Upper lobe of right lung (tissue), 1 donor: ENCODE results near the gene DAGLB. TPM values are rescaled to one million over a fixed set of nuclear protein-coding genes. Genes with fewer than 3 reads are reported as not detected.
"Not testable (repeated sequence)": the region's sequence is repeated elsewhere in the genome, so short reads cannot be mapped to it uniquely, and the experiment has no call there.

ENCODE experiments used
- ATAC-seq: fragments of 200-7000 bp; cut with Tn5 transposase; one replicate; pipeline ENCODE4 v1.9.1; 2020; ENCODE audit warnings: mild to moderate bottlenecking, moderate library complexity
- DNase-seq: peaks from one replicate; pipeline ENCODE4 v3.0.0-alpha.2; 2020
- H3K27ac ChIP-seq: fragments of 200-600 bp; one replicate; pipeline ENCODE4 v1.8.0; 2022
- H3K27me3 ChIP-seq: fragments of 200-600 bp; one replicate; pipeline ENCODE4 v1.8.0; 2022; ENCODE audit warnings: mild to moderate bottlenecking
- H3K36me3 ChIP-seq: fragments of 200-600 bp; one replicate; pipeline ENCODE4 v1.8.0; 2022
- H3K4me1 ChIP-seq: fragments of 200-600 bp; one replicate; pipeline ENCODE4 v1.8.0; 2022
- H3K4me3 ChIP-seq: fragments of 200-600 bp; one replicate; pipeline ENCODE4 v1.8.0; 2022; ENCODE audit warnings: mild to moderate bottlenecking
- H3K9me3 ChIP-seq: fragments of 200-600 bp; one replicate; pipeline ENCODE4 v1.8.0; 2022
- intact Hi-C: fragments of 100-400 bp; cut with DNase I; formaldehyde crosslinking; loops from one replicate; pipeline ENCODE4 v1.11.0; 2022
- total RNA-seq: library from RNA; stranded (reverse); fragmentation: NEBNext Ultra II Directional; extraction: Animal tissue kit (Norgen Biotek cat#: 25700); gene quantifications from one replicate; pipeline ENCODE4 v1.2.1, GENCODE V29; 2021
- TF ChIP-seq, protein P1 (sequence below): fragments of 200-600 bp; IDR thresholded peaks from one replicate; pipeline ENCODE4 v1.8.0; 2022; ENCODE audit warnings: antibody characterized with exemption
- donor health status: DM: no; HTN: yes; CAD: no; lungs with severe emphysema.

The DAGLB gene
- total RNA-seq, 1 donor from 2014 or later = 34.7 TPM

DNA sequence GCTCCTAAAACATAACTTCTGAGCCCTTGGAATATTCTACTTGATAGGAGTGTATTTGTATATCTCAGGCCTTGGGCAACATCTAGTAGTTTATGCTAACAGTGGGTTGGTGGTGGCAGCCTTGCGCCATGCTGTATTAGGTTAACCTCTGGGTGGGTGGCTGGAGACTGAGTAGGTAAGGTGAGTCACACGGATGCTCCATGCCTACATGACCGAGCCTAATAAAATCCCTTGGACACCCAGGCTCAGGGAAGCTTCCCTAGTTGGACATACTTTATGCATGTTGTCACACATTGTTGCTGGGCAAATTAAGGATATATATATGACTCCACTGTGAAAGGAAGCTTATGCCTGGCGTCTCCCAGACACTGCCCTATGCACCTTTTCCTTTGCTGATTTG is 6.0 kb upstream of the DAGLB start:
- no peaks in the 10 kb centered on the region for H3K36me3 ChIP-seq
- no peaks in the 10 kb centered on the region for H3K9me3 ChIP-seq
- no peaks in the 10 kb centered on the region for H3K4me1 ChIP-seq
- no peak for ATAC-seq
- H3K4me3 ChIP-seq = no peak overlapping the region
- H3K27ac ChIP-seq = no peak overlapping the region
- no peaks in the 10 kb centered on the region for H3K27me3 ChIP-seq
- TF ChIP-seq, protein P1, sequence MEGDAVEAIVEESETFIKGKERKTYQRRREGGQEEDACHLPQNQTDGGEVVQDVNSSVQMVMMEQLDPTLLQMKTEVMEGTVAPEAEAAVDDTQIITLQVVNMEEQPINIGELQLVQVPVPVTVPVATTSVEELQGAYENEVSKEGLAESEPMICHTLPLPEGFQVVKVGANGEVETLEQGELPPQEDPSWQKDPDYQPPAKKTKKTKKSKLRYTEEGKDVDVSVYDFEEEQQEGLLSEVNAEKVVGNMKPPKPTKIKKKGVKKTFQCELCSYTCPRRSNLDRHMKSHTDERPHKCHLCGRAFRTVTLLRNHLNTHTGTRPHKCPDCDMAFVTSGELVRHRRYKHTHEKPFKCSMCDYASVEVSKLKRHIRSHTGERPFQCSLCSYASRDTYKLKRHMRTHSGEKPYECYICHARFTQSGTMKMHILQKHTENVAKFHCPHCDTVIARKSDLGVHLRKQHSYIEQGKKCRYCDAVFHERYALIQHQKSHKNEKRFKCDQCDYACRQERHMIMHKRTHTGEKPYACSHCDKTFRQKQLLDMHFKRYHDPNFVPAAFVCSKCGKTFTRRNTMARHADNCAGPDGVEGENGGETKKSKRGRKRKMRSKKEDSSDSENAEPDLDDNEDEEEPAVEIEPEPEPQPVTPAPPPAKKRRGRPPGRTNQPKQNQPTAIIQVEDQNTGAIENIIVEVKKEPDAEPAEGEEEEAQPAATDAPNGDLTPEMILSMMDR = no peak
- intact Hi-C loops = no loop called here
- no peak for DNase-seq

DNA sequence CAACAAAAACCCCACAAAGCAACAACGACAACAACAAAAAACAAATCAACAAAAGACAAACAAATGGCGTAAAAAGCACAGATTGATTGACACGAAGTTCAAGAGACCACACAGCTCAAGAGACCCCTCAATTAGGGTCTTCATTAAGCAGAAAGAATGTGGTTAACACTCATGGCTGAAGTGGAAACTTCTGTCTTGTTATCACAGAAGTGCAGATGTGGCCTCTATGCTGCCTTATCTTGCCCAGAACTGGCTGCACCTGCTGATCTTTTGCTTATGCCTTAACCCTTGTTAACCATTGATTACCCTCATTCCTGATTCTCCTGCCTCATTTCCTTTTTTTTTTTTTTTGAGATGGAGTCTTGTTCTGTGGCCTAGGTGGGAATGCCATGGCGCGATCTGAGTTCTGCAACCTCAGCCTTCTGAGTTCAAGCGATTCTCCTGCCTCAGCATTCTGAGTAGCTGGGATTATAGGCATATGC is 3.5 kb upstream of the DAGLB start:
- H3K27ac ChIP-seq = no peak overlapping the region
- peaks cover 8% of the 10 kb centered on the region for H3K4me1 ChIP-seq
- no peaks in the 10 kb centered on the region for H3K9me3 ChIP-seq
- intact Hi-C loops = no loop called here
- TF ChIP-seq, protein P1 = no peak
- no peaks in the 10 kb centered on the region for H3K36me3 ChIP-seq
- H3K4me3 ChIP-seq = no peak overlapping the region
- ATAC-seq = no peak
- H3K27me3 ChIP-seq = no peaks in the 10 kb centered on the region
- no peak for DNase-seq

DNA sequence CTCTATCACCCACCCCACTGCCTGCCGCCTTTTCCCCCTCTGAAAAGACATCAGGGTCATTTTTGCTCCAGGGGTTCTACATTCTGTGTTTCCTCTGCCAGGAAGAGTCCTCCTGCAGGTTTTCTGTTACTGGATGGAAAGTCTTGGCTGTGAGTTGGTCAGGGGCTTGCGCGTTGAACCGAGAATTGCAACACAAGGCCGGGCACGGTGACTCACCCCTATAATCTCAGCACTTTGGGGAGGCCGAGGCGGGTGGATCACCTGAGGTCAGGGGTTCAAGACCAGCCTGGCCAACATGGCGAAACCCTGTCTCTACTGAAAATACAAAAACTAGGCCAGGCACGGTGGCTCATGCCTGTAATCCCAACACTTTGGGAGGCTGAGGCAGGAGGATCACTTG is 2.8 kb upstream of the DAGLB start:
- H3K36me3 ChIP-seq, H3K27me3 ChIP-seq, ATAC-seq, intact Hi-C loops, H3K4me1 ChIP-seq, H3K9me3 ChIP-seq, H3K4me3 ChIP-seq, DNase-seq, H3K27ac ChIP-seq: not testable (repeated sequence)

DNA sequence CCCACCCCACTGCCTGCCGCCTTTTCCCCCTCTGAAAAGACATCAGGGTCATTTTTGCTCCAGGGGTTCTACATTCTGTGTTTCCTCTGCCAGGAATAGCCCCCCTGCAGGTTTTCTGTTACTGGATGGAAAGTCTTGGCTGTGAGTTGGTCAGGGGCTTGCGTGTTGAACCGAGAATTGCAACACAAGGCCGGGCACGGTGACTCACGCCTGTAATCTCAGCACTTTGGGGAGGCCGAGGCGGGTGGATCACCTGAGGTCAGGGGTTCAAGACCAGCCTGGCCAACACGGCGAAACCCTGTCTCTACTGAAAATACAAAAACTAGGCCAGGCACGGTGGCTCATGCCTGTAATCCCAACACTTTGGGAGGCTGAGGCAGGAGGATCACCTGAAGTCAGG is 2.1 kb upstream of the DAGLB start:
- H3K9me3 ChIP-seq, ATAC-seq, H3K4me3 ChIP-seq, DNase-seq, H3K27ac ChIP-seq, intact Hi-C loops, H3K27me3 ChIP-seq: not testable (repeated sequence)
- Histone ChIP-seq H3K36me3 (peaks cover 10% of the 10 kb centered on the region), H3K4me1 (peaks cover 12% of the 10 kb centered on the region)

DNA sequence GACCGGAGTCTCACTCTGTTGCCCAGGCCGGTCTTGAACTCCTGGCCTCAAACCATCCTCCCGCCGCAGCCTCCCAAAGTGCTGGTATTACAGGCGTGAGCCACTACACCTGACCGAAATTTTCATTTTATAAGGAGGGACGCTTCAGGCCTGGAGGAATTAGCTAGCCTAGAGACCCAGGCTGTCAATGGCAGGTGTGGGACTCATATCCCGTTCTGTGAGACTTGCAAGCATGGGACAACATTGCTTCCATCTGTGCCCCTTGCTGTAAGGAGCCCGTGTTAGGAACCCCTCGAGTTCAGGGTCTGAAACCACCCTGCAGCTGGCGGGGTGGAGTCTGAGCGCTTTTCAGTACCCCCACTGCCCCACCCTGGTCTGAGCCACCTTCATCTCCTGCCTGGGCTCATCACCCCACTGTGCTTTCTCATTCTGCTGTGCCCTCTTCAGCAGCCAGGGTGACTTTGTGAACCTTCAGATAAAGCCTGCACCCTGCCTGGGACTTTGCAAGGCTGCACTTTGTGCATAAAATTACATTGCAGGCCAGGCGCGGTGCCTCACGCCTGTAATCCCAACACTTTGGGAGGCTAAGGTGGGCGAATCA is 1.3 kb upstream of the DAGLB start:
- H3K36me3 ChIP-seq = peaks cover 19% of the 10 kb centered on the region
- H3K4me1 ChIP-seq = peaks cover 12% of the 10 kb centered on the region
- no peak overlapping the region for H3K4me3 ChIP-seq
- peak overlapping the region; percentile 92 for H3K27ac ChIP-seq
- H3K9me3 ChIP-seq = no peaks in the 10 kb centered on the region
- TF ChIP-seq, protein P1 = no peak
- ATAC-seq = no peak
- intact Hi-C loops = no loop called here
- no peaks in the 10 kb centered on the region for H3K27me3 ChIP-seq
- no peak for DNase-seq

DNA sequence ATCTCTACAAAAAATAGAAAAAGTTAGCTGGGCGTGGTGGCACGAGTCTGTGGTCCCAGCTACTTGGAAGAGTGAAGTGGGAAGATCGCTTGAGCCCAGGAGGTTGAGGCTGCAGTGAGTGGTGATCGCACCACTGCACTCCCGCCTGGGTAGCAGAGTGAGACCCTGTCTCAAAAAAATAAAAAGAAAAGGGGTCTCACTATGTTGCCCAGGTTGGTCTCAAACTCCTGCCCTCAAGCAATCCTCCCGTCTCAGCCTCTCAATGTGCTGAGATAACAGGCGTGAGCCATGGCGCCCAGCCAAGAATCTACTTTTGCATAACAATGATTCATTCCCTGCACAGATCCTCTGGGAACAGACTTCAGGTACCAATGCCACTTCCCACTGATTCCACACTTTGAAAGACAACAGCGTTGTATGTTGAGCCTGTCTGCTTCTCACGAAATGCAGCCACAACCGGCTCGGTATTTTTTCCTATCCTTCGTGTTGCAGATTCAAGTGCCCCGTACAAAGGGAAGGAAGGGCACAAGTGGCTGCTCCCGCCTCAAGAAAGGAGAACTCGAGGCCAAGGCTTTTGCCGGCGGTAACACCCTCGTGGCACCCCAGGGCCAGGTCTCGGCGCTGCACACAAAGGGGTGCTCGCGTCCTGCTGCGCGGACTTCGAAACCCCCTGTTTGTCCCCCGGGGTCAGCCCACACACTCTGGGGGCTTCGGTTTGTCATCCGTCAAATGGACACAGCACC is 745 bp downstream of the DAGLB start:
- intact Hi-C loops = no loop called here
- H3K36me3 ChIP-seq = peaks cover 33% of the 10 kb centered on the region
- H3K9me3 ChIP-seq = no peaks in the 10 kb centered on the region
- peak overlapping the region; percentile 92 for H3K27ac ChIP-seq
- DNase-seq = peak; percentile 82
- peak; percentile 68 for ATAC-seq
- H3K4me3 ChIP-seq = peak overlapping the region; percentile 95
- peaks cover 18% of the 10 kb centered on the region for H3K4me1 ChIP-seq
- no peaks in the 10 kb centered on the region for H3K27me3 ChIP-seq
- TF ChIP-seq, protein P1 = no peak
